ENCODE data around the gene ZEB2. TPM values are rescaled to one million over a fixed set of nuclear protein-coding genes. Genes with fewer than 3 reads are reported as not detected.
A peak's percentile ranks its signal among the peaks of the same experiment; 100 is the strongest.
"Not testable (repeated sequence)": the region's sequence is repeated elsewhere in the genome, so short reads cannot be mapped to it uniquely, and the experiment has no call there.

ZEB2 gene
- total RNA-seq, 1 donor from 2014 or later, result 0.51 TPM

DNA sequence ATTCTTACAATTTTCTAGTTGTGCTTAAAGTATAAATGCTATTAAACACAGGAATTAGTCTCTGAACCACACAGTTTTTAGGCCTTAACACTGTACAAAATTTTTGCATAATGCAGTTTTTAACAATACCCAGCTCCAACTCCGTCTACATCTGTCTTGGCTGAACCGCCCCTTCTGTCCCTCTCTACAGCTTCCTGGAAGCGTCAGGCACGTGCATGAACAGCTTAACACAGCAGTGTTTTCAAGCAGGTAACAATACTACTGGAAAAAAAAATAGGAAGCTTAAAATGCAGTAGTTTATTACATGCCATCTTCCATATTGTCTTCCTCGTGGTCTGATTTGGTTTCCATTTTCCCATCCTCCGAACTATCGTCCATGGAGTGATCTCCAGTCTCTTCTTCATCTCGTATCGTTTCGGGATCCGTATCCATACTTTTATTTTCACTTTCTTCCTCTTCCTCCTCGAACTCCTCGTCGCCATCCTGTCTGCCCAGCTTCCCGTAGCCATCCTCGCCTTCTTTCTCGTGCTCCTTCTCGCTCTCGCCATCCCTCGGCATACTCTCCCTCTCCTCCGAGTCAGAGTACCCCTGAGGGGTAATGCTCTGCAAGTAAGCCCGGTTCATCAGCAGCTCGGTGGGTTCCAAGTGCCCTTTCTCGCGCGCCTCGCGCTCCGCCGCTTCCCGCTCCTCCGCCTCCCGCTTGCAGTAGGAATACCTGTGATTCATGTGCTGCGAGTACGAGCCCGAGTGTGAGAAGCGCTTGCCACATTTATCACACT, 130.6 kb downstream of the ZEB2 start:
- DNase-seq (ENCODE audit: low read depth in 2 of 2), result no peak

DNA sequence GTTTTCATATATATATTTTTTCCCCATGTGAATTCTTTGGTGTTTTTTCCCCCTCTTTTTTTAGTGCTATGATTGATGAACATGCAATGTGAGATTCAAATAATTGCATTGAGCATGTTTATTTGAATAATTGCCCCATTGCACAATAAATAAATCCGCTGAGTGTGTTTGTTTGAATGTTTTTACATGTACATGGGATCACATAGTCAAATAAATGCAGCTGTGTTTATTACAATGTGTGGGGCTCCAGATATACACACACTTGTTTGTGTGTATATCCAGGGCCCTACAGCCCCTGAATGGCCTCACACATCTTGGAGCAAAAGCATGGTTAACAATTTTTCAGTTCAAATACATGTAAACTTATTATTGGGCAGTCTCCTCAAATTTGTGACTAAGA, 134.5 kb downstream of the ZEB2 start:
- no peak for DNase-seq (ENCODE audit: low read depth in 2 of 2)

DNA sequence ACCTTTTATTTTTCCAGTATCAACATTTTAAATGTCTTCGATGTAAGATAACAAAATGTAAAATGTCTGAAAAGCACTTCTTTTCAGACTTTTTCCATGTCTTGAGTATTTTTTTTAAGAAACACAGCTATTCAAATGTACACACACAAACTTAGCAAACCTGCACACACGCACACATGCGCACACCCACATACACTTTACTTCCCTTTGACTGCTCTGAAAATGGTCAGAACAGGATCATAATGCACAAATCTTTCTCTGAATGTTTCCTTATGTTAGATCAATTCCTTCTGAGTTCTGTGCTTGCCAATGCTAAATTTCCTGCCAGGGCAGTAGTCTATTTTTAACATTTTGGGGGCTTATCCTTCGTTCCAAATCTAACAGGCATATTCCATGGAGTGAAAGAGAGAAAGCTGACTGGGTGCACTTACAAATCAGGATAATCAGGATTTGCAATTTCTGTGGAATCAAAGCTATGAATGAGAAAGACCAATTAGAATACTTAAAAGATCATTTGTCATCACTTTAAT, 136.3 kb downstream of the ZEB2 start:
- DNase-seq (ENCODE audit: low read depth in 2 of 2), result no peak

DNA sequence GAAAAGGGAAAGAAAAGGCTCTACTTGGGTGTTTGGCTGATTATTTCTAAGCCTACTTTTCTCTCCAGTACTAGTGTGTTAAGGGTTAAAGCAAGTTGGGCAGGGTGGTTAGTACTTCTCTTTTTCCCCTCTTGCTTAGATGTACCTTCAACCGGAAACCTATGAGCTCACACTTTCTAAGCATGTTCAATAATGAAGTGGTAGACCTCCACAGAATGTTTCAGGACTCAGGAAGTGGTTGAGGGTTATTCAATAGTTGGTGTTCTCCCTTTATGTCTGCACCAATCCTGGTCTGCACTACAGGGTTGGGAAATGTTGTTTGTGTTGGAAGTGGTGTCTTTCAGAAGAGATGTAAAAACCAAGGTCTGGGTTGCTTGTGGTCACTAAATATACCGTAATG, 137.1 kb downstream of the ZEB2 start:
- no peak for DNase-seq (ENCODE audit: low read depth in 2 of 2)

DNA sequence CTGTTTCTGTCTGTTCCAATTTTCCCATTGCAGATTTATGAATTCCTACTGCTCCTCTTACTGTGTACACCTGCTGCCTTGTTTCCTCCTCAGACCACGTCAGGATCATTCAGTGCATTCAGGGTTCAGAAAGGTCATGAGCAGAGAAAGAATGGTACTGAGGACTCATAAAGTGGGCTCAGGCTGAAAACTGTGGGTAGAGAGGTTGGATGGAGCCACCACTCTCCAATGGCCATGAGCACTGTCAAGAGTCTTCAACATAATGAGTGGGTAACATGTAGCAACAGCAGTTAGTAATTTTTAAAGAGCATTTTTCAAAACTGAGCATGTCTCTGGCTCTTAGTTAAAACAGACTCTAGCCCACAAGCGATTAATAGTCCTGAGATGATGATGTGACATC, 138.2 kb downstream of the ZEB2 start:
- DNase-seq (ENCODE audit: low read depth in 2 of 2), result no peak

DNA sequence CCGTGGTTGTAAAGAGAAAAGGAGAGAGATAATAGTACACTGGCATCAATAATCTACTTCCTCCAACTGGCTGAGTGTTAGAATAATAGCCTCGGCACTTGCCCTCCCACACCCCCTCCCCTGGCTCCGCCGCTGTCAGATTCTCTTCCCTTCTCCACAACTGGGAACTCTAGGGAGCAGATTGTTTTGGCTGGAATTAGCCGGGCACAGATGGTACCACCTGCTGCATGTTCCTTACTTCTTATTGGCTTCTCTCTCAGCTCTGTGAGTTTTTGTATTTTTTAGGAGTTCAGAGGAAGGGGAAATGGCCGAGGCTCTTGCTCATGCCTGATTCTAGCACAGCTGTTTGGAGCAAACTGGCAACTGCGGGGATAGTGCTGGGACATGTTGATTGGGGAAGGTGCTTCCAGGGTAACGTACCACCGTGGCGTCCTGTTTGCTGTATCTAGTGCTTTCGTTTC, 140.0 kb downstream of the ZEB2 start:
- peak in 1 of 2 donors; percentile 39 for DNase-seq (ENCODE audit: low read depth in 2 of 2)

DNA sequence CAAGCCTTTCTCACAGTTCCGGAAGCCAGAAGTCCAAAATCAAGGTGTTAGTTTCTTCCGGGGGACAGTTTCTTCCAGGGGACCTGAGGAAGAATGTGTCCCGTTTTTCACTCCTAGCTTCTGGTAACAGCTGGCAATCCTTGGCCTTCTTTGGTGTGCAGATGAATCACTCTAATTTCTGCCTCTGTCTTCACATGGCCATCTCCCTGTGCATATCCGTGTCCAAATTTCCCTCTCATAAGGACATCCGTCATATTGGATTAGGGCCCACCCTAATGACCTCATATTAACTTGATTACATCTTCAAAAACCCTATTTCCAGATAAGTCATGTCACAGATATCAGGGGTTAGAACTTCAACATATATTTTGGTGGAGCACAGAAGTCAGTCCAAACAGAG, 141.4 kb downstream of the ZEB2 start:
- no peak for DNase-seq (ENCODE audit: low read depth in 2 of 2)

DNA sequence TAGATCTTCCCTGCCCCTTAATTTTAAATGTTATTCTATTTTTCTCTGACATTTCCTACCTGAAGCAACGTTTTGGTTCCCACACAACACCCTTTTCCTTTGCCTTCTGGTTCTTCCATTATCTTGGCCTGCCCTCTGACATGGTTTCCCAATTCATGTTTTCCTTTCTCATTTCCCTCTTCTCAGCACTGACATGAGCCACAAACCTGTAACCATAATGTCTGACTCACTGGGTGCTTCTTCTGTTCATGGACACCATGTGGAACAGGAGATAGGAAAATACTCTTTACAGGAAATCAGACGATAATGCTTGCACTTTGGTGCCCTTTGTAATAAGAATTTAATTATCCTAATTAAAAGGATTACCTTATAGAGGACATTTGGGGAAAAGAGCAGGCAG, 142.0 kb downstream of the ZEB2 start:
- DNase-seq (ENCODE audit: low read depth in 2 of 2), result peak in 1 of 2 donors; percentile 24

DNA sequence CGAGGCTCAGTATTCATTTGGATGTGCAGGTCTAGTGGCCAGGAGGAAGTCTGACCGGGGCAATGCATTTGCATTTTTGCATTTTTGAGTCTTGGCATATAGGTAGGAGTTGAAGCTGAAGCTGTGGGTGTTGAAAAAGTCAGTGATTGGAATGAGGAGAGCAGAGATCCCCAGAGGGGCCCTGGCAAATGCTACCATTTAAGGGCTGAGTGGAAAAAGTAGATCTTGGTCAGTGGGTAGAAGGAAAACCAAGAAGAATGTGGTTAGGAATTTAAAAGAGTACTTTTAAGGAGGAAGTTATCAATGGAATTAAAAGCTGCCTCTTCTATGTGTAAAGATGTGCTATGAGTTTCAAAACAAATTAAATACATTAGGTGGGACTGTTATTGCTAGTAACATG, 143.0 kb downstream of the ZEB2 start:
- DNase-seq (ENCODE audit: low read depth in 2 of 2), result no peak

DNA sequence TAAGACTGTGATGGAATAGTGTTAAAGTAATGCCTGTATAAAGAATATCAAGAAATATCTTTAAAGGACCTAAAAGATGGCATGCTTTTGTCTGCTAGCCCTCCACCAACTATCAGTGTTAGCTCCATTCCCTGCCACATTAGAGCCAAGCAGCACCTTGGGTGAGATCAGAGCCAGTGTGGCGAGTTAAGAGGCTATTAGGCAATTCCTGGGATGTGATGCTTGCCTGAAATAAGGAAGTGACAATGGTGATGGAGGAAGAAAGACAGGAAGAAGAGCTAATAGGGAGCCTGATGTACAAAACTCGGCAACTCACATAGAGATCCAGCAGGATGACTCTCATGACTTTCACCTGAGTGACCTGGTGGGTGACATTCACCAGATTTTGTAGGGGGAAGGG, 143.5 kb downstream of the ZEB2 start:
- DNase-seq (ENCODE audit: low read depth in 2 of 2), result no peak

DNA sequence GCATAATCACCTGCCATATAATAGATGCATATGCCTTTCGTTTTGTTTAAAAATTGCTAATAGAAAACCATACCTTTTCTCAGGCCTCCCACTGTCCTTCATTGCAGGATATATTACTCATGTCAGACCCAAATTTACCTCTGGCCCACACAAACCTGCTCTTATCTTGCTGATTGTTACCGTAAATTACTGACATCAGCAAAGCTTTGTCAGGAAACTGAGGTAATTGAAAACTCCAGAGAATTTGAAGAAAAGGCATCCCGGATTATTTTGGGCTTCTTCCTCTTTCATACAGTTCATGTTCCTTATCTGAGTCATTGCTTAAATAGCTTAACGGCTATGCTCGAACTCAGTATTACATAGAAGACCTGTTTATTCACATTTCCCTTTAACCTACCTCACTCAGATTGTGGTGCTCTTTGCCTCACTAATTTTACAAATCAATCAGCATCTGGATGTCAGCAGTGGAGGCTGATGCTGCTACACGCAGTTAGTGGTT, 145.7 kb downstream of the ZEB2 start:
- no peak for DNase-seq (ENCODE audit: low read depth in 2 of 2)

DNA sequence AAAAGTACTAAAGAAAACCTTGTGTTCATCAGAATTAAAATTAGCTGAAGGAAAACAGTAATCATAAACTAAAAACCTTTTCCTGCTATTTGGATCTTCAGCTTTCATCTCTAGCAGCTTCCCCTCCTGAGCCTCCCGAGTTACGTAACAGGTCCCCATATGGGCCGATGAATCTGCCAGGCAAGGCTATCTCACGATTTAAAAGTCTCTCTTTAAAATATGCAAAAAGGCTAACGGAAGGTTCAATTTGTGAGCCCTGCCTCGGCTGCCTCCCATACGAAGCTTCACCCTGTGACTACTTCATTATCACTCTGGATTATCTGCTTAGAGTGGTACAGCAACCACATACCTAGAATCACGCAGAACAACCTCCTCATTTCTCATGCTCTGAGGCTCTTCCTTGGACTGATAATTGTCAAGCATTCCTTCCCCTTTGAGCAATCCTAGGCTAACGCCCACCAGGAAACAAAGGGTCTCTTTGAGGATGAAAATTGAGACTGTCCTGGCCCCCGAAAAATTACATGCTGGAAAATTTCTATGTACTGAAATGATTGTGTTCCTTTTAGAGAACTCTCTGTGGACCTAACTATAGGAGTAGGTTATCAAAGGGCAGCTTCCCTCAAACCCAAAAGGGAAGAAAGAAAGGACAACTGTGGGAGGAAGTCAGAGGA, 147.4 kb downstream of the ZEB2 start:
- DNase-seq (ENCODE audit: low read depth in 2 of 2), result no peak

DNA sequence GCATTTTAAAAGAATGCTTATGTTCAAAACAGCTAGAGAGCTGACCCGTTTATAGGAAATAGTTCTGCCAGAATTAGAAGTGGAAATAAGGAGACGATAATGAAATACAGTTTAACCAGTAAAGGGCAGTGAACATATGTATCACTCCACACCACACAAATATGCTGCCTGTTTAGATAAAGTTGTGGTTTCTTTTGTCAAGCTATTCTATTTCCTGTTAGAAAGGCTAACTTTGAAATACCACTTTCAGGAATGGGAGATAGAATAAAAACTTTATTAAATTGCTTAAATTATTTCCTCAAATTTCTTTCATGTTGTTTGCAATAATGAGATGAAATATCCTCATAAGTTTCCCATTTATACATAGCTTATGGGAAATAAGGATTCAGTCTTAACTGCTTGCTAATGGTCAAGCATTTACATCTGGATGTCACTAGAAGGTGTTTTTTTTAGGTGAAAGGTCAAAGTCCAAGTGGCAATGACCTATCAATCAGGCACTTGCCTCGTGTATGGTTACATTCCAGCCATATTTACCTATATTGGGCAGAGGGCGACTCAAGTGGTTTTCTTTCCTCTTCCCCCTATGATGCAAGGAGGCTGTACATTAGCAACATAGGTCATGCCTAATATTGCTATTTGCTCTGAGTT, 148.9 kb downstream of the ZEB2 start:
- DNase-seq (ENCODE audit: low read depth in 2 of 2), result peak in 1 of 2 donors; percentile 28

DNA sequence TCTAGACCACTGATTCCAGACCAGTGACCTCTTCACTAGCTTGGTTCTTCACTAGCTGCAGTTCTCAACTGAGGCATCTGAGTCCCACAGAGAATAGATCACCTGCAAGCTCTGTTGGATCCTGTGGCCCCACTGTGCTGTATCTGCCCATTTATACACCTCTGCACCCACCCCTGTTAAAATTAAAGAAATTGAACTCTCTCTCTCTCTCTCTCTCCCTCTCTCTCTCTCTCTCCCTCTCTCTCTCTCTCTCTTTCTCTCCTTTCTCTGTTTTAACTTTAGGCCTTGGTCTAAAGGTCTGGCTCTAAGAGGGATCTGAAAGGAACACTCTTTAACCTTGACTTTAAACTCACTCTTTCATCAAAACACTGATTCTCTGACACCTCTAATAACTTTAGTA, 150.5 kb downstream of the ZEB2 start:
- no peak for DNase-seq (ENCODE audit: low read depth in 2 of 2)

DNA sequence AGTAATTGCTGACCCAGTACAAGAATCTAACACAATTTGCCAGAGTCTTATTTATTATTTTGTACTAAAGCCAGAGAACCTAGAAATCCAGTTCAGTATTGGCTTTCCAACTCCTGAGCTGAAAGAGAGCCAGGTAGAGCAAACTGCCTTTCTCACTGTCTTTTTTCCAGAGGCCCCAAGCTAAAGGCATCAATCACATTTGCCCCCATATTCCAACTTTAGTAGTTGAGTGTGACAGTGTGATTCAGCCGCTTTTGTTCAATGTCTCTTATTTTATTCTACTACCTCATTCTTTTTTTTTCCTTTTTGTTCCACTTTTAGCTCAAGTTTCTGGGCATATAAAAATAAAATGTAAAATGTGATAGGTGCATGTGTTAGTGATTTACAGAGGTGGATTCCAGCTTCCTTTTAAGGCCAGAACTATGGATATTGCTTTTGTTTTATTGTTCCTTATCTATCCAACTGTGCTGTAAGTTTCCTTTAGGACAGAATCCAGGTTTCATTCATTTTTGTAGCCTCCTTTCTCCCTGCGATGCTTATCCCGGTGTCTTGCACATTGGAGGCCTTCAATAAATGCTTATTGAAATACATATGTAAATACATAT, 153.0 kb downstream of the ZEB2 start:
- DNase-seq (ENCODE audit: low read depth in 2 of 2), result no peak

DNA sequence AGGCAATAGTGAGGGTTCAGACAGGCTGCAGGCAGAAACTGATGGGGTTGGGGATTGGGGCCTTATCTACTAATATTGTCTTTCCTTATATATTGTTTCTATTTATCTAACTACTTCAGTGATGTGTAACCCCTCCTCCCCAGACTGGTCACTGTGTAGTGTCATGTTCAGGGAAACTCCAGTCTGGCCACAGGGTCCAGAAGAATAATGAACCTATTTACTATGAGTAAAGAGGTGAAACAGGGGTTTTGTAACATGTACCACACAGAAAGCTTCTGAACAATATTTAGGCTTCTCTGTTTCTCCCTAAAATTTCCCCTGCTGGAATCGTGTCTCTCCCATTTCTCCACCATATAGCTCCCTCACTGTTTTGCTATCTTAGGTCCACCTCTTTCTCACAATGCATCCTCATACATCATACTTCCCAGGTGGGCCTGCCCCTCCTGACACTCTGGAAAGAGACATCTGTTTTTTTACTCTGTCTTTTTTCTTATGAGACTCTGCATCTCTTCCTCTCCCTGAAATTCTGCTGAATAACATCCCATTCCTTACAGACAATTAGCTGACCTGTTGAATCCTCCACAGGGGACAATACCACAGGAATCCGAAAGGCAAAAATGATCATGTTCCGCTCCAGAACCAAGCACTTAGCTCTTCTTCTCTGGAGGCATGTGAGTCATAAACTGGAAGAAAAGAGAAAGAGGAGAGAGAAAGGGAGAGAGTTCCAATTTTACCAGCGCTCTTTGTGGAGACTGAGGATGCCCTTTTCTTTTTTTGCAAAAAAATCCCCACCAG, 154.8 kb downstream of the ZEB2 start:
- peak in 1 of 2 donors; percentile 10 for DNase-seq (ENCODE audit: low read depth in 2 of 2)

DNA sequence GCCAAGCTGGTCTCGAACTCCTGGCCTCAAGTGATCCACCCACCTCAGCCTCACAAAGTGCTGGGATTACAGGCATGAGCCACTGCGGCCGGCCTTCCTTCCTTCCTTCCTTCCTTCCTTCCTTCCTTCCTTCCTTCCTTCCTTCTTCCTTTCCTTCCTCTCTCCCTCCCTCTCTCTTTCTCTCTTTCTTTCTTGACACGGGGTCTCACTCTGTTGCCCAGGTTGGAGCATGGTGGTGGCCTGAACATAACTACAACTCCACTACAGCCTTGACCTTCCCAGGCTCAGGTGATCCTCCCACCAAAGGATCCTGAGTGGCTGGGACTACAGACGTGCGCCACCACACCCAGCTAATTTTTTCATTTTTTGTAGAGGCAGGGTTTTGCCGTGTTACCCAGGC, 155.7 kb downstream of the ZEB2 start:
- DNase-seq (ENCODE audit: low read depth in 2 of 2), result not testable (repeated sequence)

DNA sequence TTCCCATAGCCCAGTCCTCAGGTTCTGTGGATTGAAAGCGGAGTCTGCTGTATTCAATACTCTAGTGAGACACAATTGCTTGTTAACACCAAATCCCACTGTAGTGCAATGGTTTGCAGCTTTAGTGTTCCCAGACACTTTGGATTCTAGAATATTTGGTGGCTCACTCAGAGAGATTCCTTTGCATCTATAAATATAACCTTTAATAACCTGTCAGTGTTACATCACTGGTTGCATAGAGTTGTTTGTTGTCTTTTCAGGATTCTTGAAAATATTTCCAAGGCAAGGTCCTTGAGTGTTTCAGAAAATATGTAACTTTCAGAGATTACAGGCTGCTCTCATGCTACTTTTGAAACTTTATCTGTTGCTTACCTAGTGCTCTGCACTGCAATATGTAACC, 157.5 kb downstream of the ZEB2 start:
- DNase-seq (ENCODE audit: low read depth in 2 of 2), result no peak

DNA sequence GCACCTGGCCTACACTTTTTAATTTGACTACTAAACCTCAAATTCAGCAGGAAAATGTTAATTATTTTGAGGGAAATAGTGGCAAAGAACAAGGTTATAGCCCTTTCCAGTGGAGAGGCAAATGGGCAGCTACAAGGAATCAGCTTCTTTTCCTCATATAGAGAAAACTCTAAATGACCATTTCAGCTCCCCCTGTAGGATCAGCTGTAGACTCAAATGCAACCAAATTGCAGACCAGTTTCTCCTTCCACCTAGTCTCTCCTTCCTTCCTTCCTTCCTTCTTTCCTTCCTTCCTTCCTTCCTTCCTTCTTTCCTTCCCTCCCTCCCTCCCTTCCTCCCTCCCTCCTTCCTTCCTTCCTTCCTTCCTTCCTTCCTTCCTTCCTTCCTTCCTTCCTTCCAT, 158.2 kb downstream of the ZEB2 start:
- no peak for DNase-seq (ENCODE audit: low read depth in 2 of 2)

DNA sequence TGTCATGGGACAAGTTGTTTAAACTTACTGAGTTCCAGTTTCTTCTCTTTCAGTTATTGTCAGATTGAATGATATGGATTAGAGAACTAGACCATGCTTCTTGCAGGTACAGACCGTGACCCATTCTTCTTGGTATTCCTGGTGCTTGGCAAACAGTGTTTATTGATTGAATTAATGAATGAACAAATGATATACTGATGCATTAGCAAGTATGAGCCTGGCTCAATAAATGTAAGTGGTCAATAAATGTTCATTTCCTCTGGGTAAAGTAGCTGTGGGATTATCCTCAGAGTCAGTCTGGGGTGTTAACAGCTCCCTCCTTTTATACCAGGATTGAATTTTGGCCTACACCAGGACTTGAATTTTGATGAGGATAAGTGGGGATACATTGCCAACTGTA, 160.2 kb downstream of the ZEB2 start:
- DNase-seq (ENCODE audit: low read depth in 2 of 2), result no peak

DNA sequence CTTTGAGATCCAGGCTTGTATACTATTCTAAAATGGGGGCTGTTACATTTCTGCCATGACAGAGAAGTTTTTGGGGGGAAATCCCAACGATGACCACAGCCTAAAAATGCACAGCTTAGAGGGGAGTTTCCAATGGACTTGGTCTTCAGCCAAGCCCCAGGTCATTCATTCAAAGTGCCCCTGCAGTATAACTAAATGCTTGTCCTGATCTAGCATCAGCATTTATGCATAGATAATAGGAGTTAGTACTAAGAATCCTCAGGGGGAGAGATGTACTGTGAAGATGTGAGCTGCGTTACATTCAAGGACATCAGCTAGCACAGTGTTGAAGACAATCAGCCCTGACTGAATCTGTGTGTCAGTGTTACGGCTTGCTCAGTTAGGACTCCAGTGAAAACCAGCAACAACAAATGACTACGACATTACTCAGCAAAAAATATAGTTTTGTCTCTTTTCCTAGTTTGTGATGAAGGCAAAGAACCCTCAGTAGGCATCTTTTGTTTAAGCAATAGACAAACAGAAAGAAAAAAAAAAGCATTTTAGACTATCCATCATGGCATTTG, 160.9 kb downstream of the ZEB2 start:
- DNase-seq (ENCODE audit: low read depth in 2 of 2), result peak in 1 of 2 donors; percentile 47
